DND-41 (cell line): ENCODE results near the gene CEP350.

Experiments used
- ATAC-seq: fragments of 200-7000 bp; cut with Tn5 transposase; 3 replicates; pipeline ENCODE4 v1.9.1; 2021; ENCODE audit warnings: low read depth; ENCODE audit not compliant: insufficient read depth
- DNase-seq: peaks from one replicate; pipeline ENCODE4 v3.0.0-alpha.2; 2020
- H2AFZ ChIP-seq: 2 replicates; pipeline ENCODE4 v1.6.0; 2012; ENCODE audit warnings: low read depth, low read length
- H3K27ac ChIP-seq: 2 replicates; pipeline ENCODE4 v1.5.1; 2012; ENCODE audit warnings: low read length, inconsistent platforms
- H3K27me3 ChIP-seq: fragments of 200-600 bp; sonication (generic); 2 replicates; pipeline ENCODE4 v1.6.0; 2012; ENCODE audit warnings: low read length, mild to moderate bottlenecking, inconsistent platforms; ENCODE audit not compliant: insufficient read depth, poor library complexity
- H3K36me3 ChIP-seq: 2 replicates; pipeline ENCODE4 v1.5.1; 2012; ENCODE audit warnings: low read length, inconsistent platforms; ENCODE audit not compliant: insufficient read depth
- H3K4me1 ChIP-seq: 2 replicates; pipeline ENCODE4 v1.5.1; 2012; ENCODE audit warnings: mild to moderate bottlenecking, low read length; ENCODE audit not compliant: insufficient read depth
- H3K4me2 ChIP-seq: 2 replicates; pipeline ENCODE4 v1.6.0; 2012; ENCODE audit warnings: mild to moderate bottlenecking, moderate library complexity, low read length, inconsistent platforms; ENCODE audit not compliant: insufficient read depth
- H3K4me3 ChIP-seq, 2 experiments: fragments of 200-600 bp in 1 of 2; shearing (Covaris generic) in 1 of 2; 2 replicates each; pipeline ENCODE4 v1.5.1; 2012 to 2016; ENCODE audit warnings: inconsistent platforms in 2 of 2, low read length in 2 of 2, mild to moderate bottlenecking in 2 of 2, low read depth in 1 of 2, moderate library complexity in 1 of 2
- H3K79me2 ChIP-seq: 2 replicates; pipeline ENCODE4 v1.6.0; 2012; ENCODE audit warnings: low read length, inconsistent platforms; ENCODE audit not compliant: insufficient read depth
- H3K9ac ChIP-seq: 2 replicates; pipeline ENCODE4 v1.6.0; 2012; ENCODE audit warnings: low read depth, mild to moderate bottlenecking, inconsistent platforms, low read length, moderate library complexity
- H3K9me3 ChIP-seq: 2 replicates; pipeline ENCODE4 v1.5.1; 2012; ENCODE audit warnings: low read length, moderate library complexity, mild to moderate bottlenecking, inconsistent platforms; ENCODE audit not compliant: insufficient read depth, severe bottlenecking
- H4K20me1 ChIP-seq: 2 replicates; pipeline ENCODE4 v1.6.0; 2012; ENCODE audit warnings: low read length; ENCODE audit not compliant: insufficient read depth
- EZH2 ChIP-seq: IDR thresholded peaks from 3 replicates; pipeline ENCODE4 v1.6.1; 2012; ENCODE audit warnings: borderline replicate concordance, low read depth, mild to moderate bottlenecking, moderate library complexity, low read length, inconsistent platforms; ENCODE audit not compliant: severe bottlenecking
- TF ChIP-seq, protein P1 (sequence below): IDR thresholded peaks from 2 replicates; pipeline ENCODE4 v1.5.1; 2012; ENCODE audit warnings: borderline replicate concordance, low read length, moderate library complexity, mild to moderate bottlenecking; ENCODE audit not compliant: poor library complexity, severe bottlenecking; ENCODE audit errors: extremely low read depth

The CEP350 gene

DNA sequence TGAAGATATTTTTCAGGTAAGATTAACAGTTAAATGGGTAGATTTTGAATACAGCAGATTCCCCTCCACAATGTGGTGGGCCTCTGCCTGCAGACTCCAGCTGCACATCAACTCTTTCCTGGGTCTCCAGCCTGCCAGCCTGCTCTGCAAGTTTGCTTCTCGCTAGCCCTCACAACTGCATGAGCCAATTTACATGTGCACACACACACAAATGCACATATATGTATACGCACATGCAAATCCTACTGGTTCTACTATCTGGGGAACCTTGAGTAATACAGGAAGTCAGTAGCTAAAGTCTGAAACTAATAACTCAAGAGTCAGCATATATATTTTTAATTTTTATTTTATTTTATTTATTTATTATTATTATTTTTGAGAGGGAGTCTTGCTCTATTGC lies 165.2 kb downstream of the CEP350 start:
- H3K4me1 ChIP-seq: no peaks in the 10 kb centered on the region
- H4K20me1 ChIP-seq: no peaks in the 10 kb centered on the region
- H3K4me3 ChIP-seq: no peak overlapping the region
- H3K27me3 ChIP-seq: no peaks in the 10 kb centered on the region
- ATAC-seq (no peak), DNase-seq (no peak)
- no peaks in the 10 kb centered on the region for H3K79me2 ChIP-seq
- H3K36me3 ChIP-seq: peaks cover 3% of the 10 kb centered on the region; the same call in 1 of the 2 replicates
- H3K4me2 ChIP-seq: no peak overlapping the region
- no peaks in the 10 kb centered on the region for H3K9me3 ChIP-seq
- H3K9ac ChIP-seq: no peak overlapping the region
- H3K27ac ChIP-seq: no peak overlapping the region
- no peak overlapping the region for H2AFZ ChIP-seq
- TF ChIP-seq, protein P1, sequence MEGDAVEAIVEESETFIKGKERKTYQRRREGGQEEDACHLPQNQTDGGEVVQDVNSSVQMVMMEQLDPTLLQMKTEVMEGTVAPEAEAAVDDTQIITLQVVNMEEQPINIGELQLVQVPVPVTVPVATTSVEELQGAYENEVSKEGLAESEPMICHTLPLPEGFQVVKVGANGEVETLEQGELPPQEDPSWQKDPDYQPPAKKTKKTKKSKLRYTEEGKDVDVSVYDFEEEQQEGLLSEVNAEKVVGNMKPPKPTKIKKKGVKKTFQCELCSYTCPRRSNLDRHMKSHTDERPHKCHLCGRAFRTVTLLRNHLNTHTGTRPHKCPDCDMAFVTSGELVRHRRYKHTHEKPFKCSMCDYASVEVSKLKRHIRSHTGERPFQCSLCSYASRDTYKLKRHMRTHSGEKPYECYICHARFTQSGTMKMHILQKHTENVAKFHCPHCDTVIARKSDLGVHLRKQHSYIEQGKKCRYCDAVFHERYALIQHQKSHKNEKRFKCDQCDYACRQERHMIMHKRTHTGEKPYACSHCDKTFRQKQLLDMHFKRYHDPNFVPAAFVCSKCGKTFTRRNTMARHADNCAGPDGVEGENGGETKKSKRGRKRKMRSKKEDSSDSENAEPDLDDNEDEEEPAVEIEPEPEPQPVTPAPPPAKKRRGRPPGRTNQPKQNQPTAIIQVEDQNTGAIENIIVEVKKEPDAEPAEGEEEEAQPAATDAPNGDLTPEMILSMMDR: no peak
- no peak for TF ChIP-seq EZH2

DNA sequence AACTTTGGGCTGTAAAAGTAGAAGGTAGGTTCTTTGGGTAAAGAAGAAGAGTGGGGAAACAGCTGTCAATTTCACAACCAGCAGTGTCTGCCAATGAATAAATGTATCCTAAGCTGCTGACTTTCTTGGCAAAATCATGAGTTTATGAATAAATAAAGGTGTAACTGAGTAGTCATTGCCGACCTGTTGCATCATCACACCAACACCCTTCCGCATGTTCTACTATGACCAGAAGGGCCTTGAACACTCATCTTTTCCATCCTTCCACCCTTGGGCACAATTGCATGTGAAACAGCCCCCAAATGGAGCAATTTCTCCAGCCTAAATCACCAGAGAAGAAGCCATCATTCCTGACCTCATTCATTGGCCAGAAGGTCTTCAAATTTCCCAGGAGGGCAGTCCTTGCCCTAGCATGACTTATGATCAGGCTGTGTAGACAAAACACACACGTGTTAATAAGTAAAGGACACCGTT lies 168.9 kb downstream of the CEP350 start:
- H3K4me3 ChIP-seq: no peak overlapping the region
- no peaks in the 10 kb centered on the region for H3K4me1 ChIP-seq
- TF ChIP-seq EZH2: no peak
- TF ChIP-seq, protein P1: no peak
- no peaks in the 10 kb centered on the region for H3K79me2 ChIP-seq
- no peak overlapping the region for H3K4me2 ChIP-seq
- H2AFZ ChIP-seq: no peak overlapping the region
- ATAC-seq (no peak), DNase-seq (no peak)
- H3K27ac ChIP-seq: no peak overlapping the region
- H3K27me3 ChIP-seq: no peaks in the 10 kb centered on the region
- H3K36me3 ChIP-seq: no peaks in the 10 kb centered on the region
- H3K9ac ChIP-seq: no peak overlapping the region
- no peaks in the 10 kb centered on the region for H3K9me3 ChIP-seq
- H4K20me1 ChIP-seq: no peaks in the 10 kb centered on the region

DNA sequence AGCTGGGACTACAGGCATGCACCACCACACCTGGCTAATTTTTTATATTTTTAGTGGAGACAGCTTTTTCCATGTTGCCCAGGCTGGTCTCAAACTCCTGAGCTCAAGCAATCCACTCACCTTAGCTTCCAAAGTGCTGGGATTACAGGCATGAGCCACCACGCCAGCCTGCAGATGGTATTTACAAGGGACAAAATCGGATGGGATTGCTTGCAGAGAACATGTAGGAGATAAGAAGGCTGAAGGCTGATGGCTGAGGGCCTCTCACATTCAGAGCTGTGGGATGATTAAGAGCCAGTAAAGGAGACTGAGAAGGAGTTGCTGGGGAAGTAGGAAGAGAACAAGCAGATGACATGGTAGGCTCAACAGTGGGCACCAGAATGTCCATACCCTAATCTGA lies 176.0 kb downstream of the CEP350 start:
- H3K36me3 ChIP-seq: no peaks in the 10 kb centered on the region
- H3K79me2 ChIP-seq: no peaks in the 10 kb centered on the region
- no peak overlapping the region for H3K9ac ChIP-seq
- H4K20me1 ChIP-seq: no peaks in the 10 kb centered on the region
- H2AFZ ChIP-seq: no peak overlapping the region
- H3K9me3 ChIP-seq: no peaks in the 10 kb centered on the region
- no peaks in the 10 kb centered on the region for H3K4me1 ChIP-seq
- H3K27me3 ChIP-seq: no peaks in the 10 kb centered on the region
- no peak overlapping the region for H3K4me2 ChIP-seq
- H3K4me3 ChIP-seq: no peak overlapping the region
- DNase-seq: no peak
- no peak overlapping the region for H3K27ac ChIP-seq
- ATAC-seq: no peak
- TF ChIP-seq EZH2: no peak
- TF ChIP-seq, protein P1: no peak

DNA sequence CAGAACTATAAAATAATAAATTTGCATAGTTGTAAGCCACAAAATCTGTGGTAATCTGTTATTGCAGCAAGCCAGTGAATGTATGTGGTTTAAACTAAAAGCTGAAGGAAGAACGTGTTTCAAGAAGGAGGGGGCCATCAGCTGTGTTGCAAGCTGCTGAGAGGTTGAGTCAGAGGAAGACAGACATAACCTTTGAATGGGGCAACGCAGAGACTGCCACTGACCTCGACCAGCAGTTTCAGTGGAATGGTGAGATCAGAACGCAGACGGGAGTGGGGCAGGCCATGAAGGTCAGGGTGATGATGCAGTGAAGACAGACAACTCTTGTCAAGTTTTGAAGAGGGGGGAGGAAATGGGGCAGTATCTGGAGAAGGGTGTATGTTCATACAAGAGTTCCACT lies 176.9 kb downstream of the CEP350 start:
- H4K20me1 ChIP-seq: no peaks in the 10 kb centered on the region
- no peak overlapping the region for H3K4me2 ChIP-seq
- TF ChIP-seq EZH2: no peak
- TF ChIP-seq, protein P1: no peak
- H3K9ac ChIP-seq: no peak overlapping the region
- H2AFZ ChIP-seq: peak overlapping the region; percentile 20; the same call in 1 of the 2 replicates
- no peaks in the 10 kb centered on the region for H3K9me3 ChIP-seq
- no peaks in the 10 kb centered on the region for H3K79me2 ChIP-seq
- DNase-seq (no peak), ATAC-seq (0 out of 3 replicates have a peak, but pooled peaks have one; percentile 31)
- no peak overlapping the region for H3K4me3 ChIP-seq
- no peak overlapping the region for H3K27ac ChIP-seq
- H3K36me3 ChIP-seq: no peaks in the 10 kb centered on the region
- no peaks in the 10 kb centered on the region for H3K4me1 ChIP-seq
- no peaks in the 10 kb centered on the region for H3K27me3 ChIP-seq
